Left lobe of liver (tissue), 2 donors: Measurements from ENCODE around the gene NDST1. TPM values are rescaled to one million over a fixed set of nuclear protein-coding genes. Genes with fewer than 3 reads are reported as not detected.
"Not testable (repeated sequence)": the region's sequence is repeated elsewhere in the genome, so short reads cannot be mapped to it uniquely, and the experiment has no call there.

Source experiments
- ATAC-seq: fragments of 200-7000 bp; cut with Tn5 transposase; one replicate; pipeline ENCODE4 v1.9.1; 2020; ENCODE audit warnings: mild to moderate bottlenecking, moderate library complexity
- DNase-seq: peaks from one replicate; pipeline ENCODE4 v3.0.0-alpha.2; 2020; ENCODE audit warnings: low spot score
- total RNA-seq: library from RNA; stranded (reverse); gene quantifications from one replicate; pipeline ENCODE4 v1.2.1, GENCODE V29; 2021
- donor health status: DM: no; HTN: no; CAD: no; lungs with moderate emphysema.
- donor health status: DM: no; HTN: yes; CAD: no.

Gene NDST1
- total RNA-seq, result 63.7 TPM

DNA sequence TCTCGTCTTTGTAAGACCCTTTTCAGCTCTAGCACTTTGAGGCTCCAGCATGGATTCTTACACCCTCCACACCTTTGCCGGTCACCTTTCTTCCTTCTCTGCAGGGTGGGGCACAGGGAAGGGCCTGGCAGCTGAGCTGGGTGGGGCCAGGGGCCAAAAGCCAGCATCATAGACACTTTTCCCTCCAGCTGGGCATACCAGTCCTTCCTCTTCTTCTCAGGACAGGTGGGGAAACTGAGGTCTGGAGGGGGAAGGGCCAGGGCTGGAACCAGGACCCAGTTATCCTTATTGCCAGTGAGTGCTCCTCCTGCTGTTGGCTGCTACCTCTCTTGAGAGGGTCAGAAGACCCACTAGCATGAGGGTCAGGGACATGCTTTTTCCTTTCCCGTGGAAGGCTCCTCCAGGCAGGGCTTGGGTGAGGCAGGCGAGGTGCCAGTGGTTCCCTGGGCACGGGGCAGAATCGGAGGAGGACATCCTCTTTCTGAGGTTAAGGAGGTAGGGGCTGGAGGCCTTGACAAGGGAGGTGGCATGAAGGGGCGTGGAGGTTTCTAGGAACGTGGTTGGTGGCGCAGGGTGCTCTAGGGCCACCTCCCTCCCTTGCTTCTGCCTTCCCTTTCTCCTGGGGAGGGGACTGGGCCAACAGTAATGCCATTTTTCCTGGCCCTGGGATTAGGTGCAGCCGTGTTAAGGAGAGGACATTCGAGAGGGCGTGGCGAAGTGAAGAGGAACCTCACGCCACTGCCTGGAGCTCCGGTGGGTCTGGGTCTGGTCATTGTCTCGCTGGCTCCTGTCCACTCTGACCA, at the start of gene NDST1:
Gene NDST1, plus strand, starts transcription at position 658 of the 803 bp plus-strand sequence. CDS start 13,124 bp downstream, outside the sequence.
- DNase-seq (no peak), ATAC-seq (peak; percentile 0)

DNA sequence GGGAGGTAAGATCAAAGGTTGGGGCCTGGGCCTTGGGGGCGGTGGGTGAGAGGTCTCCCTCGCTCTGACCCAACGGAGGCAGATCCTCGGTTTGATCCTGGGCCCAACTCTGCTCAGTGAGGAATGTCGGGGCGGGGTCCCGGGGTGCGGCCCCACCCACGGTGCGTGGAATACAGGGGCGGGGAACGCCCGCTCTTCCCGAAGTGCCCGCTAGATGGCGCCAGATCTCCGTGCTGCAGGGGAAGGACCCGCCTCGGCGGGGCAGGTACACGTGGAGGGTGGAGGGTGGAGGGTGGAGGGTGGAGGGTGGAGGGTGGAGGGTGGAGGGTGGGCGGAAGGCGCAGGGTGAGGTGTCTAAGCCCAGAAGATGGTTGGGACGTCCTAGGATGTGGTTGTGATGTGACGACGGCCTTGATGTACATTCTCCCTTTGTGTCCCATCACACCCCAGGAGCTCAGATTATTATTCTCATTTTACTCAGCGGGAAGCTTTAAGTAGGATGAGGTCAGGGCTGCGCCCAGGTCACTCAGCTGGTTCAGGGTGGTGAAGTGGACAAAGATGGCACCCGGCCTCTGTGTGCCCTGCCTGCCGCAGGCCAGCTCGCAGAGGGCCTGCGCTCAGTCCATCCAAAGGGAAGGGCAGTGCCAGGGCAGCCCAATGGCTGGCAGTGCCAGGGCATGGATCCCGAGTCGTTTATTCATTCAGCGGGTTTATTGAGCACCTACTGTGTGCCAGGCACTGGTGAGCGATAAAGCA, 49.0 kb upstream of the NDST1 start:
- peak; percentile 97 for ATAC-seq
- DNase-seq, result peak; percentile 79

DNA sequence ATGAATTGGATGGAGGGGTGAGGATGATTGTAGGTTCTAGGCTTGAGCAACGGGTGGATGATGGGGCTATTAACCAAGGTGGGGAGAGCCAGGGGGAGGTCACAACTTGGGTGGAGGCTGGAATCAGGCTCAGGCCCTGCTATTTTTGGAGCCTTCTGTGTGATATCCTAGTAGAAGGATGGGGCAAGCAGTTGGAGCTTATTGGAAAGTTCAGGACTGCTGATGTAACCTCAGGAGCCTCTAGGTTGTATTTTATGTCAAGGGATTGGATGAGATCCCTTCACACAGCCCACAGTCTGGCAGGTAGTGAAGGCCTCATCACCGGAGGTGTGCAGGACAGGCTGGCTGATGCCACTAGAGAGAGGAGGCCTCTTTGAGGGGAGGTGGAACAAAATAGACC, 47.1 kb upstream of the NDST1 start:
- no peak for ATAC-seq
- DNase-seq, result no peak

DNA sequence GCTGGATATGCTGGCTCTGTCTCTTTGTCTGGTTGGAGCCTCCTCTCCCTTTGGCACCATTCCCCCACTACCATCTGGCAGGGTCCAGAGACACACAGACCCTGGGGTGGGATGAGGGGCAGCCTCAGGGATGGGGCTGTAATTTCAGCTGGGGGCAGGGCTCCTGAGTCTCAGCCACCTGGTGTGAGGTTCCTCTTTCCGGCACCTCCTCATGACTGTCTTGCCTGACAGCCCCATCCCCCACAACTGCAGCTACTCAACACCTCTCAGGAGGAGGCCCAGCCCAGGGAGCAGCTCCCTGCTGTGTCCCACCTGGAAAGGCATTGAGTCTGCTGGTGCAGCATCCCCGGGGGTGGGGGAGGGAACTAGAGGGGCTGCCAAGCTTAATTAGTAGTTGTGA, 46.7 kb upstream of the NDST1 start:
- ATAC-seq (no peak), DNase-seq (no peak)

DNA sequence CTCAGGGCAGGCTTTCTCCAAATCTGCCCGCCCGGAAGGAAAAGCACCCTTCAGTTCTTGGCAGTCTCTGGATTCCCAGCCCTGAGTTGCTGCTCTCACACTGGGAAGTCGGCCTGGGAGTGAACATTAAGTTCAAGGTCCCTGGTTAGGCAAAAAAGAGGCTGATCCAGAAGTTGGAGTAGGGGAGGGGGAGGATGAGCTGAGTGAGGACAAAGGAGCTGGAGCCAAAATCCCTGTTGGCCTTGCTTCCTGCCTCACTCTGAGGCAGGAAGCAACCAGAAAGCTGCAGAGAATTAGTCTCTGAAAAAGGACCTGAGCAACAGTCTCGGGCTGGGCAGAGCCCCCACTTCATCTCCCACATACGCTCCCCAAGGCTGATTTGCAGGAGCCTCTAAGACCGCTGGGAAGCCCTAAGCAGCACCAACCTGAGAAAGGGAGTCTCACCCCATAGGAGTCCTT, 43.3 kb upstream of the NDST1 start:
- ATAC-seq, result peak; percentile 93
- peak; percentile 81 for DNase-seq

DNA sequence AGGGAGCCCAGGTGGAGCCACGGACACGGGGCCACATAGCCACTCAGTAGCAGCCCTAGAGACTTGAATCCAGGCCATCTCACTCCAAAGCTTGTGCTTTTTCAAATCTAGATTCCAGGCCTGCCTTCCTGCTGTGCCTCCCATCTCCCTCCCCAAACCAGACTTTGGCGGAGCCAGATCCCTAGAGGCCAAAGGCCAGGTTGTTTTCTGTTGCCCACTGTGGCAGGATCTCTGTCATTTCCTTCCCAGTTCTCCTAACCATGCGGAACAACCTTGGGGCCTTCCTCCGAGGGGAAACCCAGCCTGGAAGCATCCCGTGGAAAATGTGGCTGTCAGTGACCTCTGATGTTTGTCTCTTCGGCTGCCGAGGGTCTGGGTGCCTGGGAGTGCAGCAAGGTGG, 42.0 kb upstream of the NDST1 start:
- no peak for DNase-seq
- peak; percentile 16 for ATAC-seq

DNA sequence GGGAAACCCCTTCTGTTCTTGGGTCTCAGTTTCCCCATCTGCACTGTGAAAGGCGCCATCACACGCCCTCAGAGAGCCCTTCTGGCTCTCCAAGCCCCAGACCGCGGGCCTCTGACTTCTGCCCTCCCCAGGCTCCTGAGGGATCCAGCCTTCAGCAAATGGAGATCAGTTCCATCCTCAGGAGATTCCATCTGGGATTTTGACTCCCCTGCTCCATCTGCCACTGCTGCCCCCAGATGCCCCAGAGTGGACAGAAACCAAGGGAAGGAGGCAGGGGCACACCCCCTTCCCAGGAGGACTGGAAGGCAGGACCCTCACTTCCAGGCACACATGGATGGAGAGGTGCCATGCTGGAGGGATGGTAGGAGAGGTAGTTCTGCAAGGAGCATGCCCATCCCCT, 39.7 kb upstream of the NDST1 start:
- DNase-seq, result no peak
- ATAC-seq, result no peak

DNA sequence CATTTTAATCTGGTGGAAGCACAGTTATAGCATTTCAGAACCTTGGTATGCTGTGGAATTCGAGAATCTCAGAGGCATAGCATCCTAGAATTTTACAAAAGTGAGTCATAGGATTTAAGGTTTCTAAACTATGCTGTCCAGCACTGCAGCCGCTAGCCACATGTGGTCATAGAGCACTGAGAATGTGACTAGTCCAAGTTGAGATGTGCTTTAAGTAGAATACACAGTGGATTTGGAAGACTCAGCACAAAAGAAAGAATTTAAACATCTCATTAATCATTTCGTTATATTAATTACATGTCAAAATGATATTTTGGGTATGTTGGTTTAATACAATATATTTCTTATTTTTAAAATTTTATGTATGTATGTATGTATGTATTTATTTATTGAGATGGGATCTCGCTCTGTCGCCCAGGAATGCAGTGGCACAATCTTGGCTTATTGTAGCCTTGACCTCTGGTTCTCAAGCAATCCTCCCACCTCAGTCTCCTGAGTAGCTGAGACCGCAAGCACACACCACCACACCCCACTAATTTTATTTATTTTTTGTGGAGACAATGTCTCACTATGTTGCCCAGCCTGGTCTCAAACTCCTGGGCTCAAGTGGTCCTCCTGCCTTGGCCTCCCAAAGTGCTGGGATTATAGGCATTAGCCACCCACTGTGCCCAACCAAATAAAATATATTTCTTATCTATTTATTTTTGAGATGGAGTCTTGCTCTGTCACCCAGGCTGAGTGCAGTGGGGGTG, 38.0 kb upstream of the NDST1 start:
- ATAC-seq, result no peak
- DNase-seq, result no peak

DNA sequence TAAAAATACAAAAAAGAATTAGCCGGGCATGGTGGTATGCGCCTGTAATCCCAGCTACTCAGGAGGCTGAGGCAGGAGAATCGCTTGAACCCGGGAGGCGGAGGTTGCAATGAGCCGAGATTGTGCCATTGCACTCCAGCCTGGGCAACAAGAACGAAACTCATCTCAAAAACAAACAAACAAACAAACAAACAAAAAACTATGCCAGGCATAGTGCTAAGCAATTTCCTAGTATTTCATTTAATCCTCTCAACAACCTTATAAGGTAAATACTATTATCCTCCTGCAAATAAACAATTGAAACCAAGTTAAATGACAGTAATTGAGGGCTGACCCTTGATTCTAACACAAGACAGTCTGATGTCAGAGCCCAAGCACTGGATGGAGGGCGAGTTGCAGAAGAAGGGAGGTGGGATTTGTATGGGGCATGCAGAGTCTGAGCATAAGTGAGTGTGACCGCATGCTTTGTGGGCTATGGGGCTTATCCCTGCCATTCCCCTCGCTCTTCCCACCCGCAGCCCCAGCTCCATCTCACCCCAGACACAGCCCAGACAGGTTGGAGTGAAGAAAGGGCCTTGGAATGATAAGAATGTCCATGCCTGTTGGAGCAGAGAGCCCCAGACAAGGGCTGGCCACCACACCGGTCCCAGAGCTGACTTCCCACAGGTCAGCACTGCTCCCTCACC, 34.1 kb upstream of the NDST1 start:
- ATAC-seq (no peak), DNase-seq (no peak)

DNA sequence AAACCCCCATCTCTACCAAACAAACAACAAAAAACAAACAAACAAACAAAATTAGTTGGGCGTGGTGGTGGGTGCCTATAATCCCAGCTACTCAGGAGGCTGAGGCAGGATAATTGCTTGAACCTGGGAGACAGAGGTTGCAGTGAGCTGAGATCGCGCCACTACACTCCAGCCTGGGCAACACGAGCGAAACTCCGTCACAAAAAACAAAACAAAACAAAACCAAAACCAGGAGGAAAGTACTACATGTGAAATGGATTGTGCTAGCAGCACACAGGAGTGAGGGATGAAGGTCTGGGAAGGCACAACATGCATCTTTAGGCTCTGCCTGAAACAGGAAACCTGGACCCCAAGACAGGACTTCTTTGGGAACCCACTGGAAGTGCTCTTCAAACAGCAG, 31.4 kb upstream of the NDST1 start:
- ATAC-seq, DNase-seq: not testable (repeated sequence)

DNA sequence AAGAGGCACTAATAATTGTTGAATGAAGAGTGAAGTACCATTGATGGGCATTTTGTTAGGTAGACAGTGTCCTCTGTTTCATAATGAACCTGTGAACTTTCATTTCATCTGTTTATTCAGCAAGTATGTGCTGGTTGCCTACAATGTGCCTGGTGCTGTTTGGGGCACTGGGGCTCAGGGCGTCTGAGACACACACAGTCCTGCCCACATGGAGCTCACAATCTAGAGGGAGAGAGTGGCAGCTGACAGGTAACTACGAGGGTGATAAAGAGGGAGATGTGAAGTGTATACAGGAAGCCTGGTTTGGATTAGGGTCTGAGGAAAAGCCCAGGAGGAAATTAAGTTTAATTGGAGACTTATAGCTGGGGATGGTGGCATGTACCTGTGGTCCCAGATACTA, 28.5 kb upstream of the NDST1 start:
- DNase-seq, result no peak
- peak; percentile 30 for ATAC-seq

DNA sequence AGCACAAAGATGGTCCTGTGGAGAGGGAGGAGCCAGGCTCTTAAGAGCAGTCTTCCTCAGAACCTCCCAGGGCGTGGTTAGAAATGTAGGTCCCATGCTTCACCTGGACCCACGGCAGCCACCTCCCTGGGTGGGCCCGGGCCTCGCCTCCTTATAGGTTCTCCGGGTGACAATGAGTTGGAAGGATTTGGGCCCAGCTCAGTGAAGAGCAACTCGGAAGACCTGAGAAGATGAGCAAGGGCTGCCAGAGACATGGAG, 26.3 kb upstream of the NDST1 start:
- DNase-seq (no peak), ATAC-seq (no peak)

DNA sequence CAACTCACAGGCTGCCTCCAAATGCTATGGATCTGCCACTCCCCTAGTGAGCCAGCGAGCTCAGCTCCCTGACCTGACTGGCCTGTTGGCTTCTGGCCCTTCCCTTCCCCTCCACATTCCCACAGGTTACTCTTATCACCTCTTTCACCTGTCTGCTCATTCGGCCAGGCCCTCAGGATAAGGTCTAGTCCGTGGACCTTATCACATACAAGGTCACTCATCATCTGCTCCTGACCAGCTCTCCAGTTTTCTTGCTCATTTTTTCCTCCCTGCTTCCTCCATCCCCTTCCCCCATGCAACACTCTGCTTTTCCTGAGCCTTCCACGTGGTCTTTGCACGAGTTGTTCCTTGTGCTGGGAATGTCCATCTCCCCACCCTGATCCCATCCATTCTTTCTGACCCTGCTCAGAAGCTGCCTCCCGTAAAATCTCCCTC, 25.9 kb upstream of the NDST1 start:
- no peak for ATAC-seq
- no peak for DNase-seq

DNA sequence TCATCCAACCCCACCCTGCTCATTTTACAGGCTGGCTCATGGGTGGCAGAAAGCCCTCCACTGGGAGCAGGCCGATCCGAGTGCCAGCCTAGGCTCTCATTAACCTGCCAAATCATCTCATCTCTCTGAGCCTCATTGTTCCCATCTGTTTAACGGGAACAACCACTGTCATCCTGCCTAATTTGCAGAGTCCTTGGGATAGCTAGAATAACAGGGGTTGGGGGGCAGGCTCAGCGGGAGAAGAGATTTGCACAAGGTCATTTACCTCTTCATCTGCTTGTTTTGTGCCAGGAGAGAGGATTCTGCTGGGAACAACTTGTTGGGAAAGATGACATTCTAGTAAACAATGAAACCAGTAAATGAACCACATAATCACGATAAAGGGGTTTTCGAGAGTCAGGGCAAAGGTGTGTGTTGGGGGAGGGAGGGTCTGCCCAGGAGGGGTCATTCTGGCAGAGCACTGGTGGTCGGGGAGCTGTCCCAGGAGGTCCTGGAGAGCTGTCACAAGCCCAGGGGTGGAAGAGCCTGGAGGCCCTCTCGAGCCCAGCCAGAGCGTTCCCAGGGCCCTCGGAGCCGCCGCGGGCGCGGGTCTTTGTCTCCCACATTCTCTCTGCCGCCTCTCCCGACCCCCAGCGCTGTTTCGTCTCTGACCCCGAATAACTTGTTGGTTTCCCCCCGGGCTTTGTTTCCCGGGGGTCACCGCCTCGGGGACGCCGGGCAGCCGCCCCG, 22.8 kb upstream of the NDST1 start:
- ATAC-seq (peak; percentile 36), DNase-seq (peak; percentile 66)

DNA sequence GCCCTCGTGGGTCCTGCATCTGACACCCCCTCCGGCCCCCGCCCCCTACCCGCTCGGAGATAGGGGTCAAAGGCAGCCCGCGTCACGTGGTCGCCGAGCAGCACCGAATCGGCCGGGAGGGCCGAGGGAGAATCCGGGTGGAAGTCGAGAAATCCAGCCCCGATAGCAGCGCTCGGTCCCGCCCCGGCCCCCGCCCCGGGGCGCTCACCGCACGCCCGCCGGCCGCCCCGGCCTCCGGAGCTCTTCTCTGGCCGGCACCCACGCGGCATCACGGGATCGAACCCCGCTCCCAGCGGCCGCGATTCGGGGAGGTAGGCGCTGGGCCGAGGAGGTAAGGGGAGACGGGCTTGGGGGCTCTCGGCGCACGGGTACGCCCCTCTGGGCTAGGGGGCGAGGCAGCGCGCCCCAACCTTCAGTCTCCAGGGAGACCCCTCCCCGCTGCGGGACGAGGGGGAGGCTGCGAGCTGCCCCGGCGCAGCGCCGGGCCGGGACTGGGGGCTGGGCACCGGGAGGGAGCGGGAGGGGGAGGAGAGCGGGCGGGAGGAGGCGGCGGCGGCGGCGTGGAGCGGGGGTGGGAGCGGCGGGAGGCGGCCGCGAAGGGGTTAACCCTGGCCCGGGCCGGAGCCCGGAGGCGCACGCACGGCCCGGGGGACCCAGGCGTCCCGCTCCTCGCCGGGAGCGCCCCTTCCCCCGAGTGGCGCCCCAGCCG, 22.1 kb upstream of the NDST1 start:
- DNase-seq (peak; percentile 90), ATAC-seq (peak; percentile 64)

DNA sequence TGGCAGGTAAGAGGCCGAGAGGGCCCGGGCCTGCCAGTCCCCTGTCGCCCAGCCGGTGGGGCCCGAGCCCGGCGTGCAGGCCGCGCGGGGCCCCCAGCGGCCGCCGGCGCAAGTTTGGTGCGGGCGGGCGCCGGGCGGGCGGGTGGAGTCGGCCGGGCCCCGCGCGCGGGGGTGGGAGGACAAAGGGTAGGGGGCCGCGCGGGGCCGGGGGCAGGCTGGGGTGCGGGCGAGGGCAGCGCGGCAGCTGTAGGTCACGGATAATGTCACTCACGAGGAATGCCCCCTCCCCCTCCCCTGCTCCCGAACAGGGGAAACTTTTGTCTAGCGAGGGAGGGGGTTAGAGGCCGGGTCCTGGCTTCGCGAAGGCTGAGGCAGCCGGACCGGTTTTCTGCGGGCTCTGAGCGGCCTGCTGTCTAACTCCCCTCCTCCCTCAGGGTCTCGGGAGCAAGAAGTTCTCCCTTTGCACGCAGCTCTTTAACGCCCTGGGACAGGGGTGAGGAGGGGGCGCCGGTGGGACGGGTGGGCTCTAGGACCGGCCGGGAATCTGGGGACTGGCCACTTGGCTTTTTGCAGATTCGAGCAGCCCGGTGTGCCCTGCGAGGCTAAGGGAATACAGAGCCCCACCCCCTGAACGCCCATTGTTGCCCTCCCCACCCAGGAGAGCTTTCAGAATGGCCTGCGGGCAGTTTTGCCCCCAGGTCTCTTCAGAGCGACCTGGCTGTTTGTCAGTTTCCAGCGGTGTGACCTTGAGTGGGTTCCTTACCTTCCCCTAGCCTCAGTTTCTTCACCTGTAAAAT, 21.3 kb upstream of the NDST1 start:
- ATAC-seq, result peak; percentile 27
- peak; percentile 76 for DNase-seq

DNA sequence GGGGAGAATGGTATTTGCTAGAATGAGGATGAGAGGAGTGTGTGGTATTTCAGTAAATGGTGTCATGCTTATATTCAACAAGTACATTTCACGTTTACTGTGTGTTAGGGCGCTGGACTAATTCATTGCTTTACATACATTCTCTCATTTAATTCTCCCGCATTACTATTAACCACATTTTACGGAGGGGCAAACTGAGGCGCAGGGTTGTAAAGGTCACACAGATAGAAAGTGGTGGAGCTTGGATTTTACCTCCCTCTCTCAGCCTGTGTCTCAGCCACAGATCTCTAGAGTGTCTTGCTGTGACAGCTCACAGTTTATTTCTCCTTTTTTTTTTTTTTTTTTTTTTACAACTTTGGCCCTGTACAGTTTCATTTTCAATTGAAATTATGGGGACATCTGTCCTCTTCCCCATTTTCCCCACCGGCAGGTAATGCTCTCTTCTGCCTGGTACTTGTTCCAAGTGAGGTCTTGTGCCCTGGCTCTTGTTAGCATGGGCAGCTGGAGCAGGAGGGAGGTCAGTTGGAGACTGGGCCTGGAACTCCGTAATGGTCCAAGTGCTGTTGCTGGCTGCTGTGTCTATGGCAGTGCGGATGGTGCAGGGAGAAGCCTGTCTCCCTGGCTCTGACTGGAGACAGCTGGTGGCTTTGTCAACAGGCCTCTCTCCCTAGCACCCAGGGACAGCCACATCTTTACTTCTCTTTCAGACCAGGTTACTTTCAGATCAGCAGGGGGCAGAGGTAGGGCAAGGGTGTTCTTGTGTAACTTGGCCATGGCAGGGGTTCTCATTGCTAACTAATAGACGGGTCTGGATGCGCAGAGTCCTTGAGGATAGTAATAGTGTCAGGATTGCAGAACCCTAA, 20.5 kb upstream of the NDST1 start:
- DNase-seq (peak; percentile 82), ATAC-seq (peak; percentile 56)
